K562 (cell line): ENCODE data around the gene LIPH. TPM values are rescaled to one million over a fixed set of nuclear protein-coding genes. Genes with fewer than 3 reads are reported as not detected.

Source experiments
- BRF1 ChIP-seq: IDR thresholded peaks from 3 replicates; pipeline ENCODE4 v1.6.1; 2011; ENCODE audit warnings: borderline replicate concordance, mild to moderate bottlenecking; ENCODE audit not compliant: insufficient read length; ENCODE audit errors: extremely low read depth
- CBX1 ChIP-seq: sonication (generic); IDR thresholded peaks from 2 replicates; pipeline ENCODE4 v1.6.1; 2016; ENCODE audit warnings: antibody characterized with exemption, low read depth, mild to moderate bottlenecking
- ETV6 ChIP-seq, 3 experiments: fragments of 150-350 bp in 1 of 3; sonication (generic) in 1 of 3; formaldehyde crosslinking in 1 of 3; IDR thresholded peaks; 2 replicates each; pipeline versions ENCODE4 v1.6.1 to v1.8.0; 2014 to 2022; ENCODE audit warnings: borderline replicate concordance in 2 of 3, low read depth in 2 of 3, antibody characterized with exemption in 1 of 3, low read length in 1 of 3, mild to moderate bottlenecking in 1 of 3, missing genetic modification reagents in 1 of 3
- HIVEP1 ChIP-seq: fragments of 250-450 bp; sonication (Bioruptor Pico); IDR thresholded peaks from 2 replicates; pipeline ENCODE4 v1.4.0; 2020; ENCODE audit warnings: mild to moderate bottlenecking
- KDM1A ChIP-seq, 2 experiments: fragments of 450-650 bp; IDR thresholded peaks; 2 replicates each; pipeline ENCODE4 v1.6.1; 2016; ENCODE audit warnings: mild to moderate bottlenecking in 2 of 2
- NFRKB ChIP-seq: fragments of 450-650 bp; IDR thresholded peaks from 2 replicates; pipeline ENCODE4 v1.6.1; 2016; ENCODE audit warnings: low read depth
- PHF8 ChIP-seq: fragments of 200-600 bp; sonication (generic); IDR thresholded peaks from 2 replicates; pipeline ENCODE4 v1.6.1; 2012; ENCODE audit warnings: mixed run types, mild to moderate bottlenecking, inconsistent platforms, low read length, moderate library complexity, borderline replicate concordance
- RCOR1 ChIP-seq, 2 experiments: IDR thresholded peaks; 2 replicates each; pipeline ENCODE4 v1.6.1; 2012; ENCODE audit warnings: low read depth in 2 of 2, low read length in 2 of 2, borderline replicate concordance in 1 of 2, improper control_type of control experiment in 1 of 2
- TBP ChIP-seq: optimal IDR thresholded peaks from 2 replicates; pipeline ENCODE3; 2011; ENCODE audit warnings: low read depth, low read length, improper control_type of control experiment
- TCF7 ChIP-seq: sonication (generic); IDR thresholded peaks from 2 replicates; pipeline ENCODE4 v1.6.1; 2016; ENCODE audit warnings: antibody characterized with exemption, borderline replicate concordance
- polyA plus RNA-seq, 8 experiments: library from polyadenylated mRNA; depleted of rRNA in 4 of 8; stranded (reverse) in 5 of 8; unstranded in 3 of 8; fragments of >200 nt; fragmentation: Nextera tagmentation in 2 of 8; fragmentation: Illumina TruSeq in 1 of 8; extraction: Ambion mirVana in 2 of 8; extraction: Trizol in 1 of 8; gene quantifications; 2 replicates each; pipeline versions ENCODE4 v1.2.1 to v1.2.3, GENCODE V29; 2011 to 2014; ENCODE audit warnings: inconsistent platforms in 1 of 8, missing spikeins in 1 of 8
- total RNA-seq, 7 experiments: library from RNA; depleted of rRNA in 6 of 7; stranded (reverse); fragments of >200 nt in 6 of 7; fragmentation: Illumina TruSeq in 2 of 7; extraction: Trizol in 2 of 7; gene quantifications; 2 replicates each; pipeline versions ENCODE4 v1.2.1 to v1.2.3, GENCODE V29; 2011 to 2021; ENCODE audit warnings: low replicate concordance in 1 of 7
- TF ChIP-seq, protein P1 (sequence below): fragments of 200-600 bp; sonication (generic); IDR thresholded peaks from one replicate; pipeline ENCODE4 v1.6.1; 2012; ENCODE audit warnings: mild to moderate bottlenecking, low read depth, low read length, inconsistent platforms
- TF ChIP-seq, protein P2 (sequence below): fragments of 450-650 bp; IDR thresholded peaks from 2 replicates; pipeline ENCODE4 v1.6.1; 2016; ENCODE audit warnings: low read depth, mild to moderate bottlenecking, moderate library complexity
- TF ChIP-seq, protein P3 (sequence below): fragments of 250-450 bp; sonication (Bioruptor Pico); IDR thresholded peaks from 2 replicates; pipeline ENCODE4 v1.5.0; 2021

LIPH gene
- total and polyA plus RNA-seq, 9 of the 15 experiments (the other 6 are each of a cell fraction or from before 2014, with no cell fraction given), result 0.73 to 1.8 (median 1.3) TPM

DNA sequence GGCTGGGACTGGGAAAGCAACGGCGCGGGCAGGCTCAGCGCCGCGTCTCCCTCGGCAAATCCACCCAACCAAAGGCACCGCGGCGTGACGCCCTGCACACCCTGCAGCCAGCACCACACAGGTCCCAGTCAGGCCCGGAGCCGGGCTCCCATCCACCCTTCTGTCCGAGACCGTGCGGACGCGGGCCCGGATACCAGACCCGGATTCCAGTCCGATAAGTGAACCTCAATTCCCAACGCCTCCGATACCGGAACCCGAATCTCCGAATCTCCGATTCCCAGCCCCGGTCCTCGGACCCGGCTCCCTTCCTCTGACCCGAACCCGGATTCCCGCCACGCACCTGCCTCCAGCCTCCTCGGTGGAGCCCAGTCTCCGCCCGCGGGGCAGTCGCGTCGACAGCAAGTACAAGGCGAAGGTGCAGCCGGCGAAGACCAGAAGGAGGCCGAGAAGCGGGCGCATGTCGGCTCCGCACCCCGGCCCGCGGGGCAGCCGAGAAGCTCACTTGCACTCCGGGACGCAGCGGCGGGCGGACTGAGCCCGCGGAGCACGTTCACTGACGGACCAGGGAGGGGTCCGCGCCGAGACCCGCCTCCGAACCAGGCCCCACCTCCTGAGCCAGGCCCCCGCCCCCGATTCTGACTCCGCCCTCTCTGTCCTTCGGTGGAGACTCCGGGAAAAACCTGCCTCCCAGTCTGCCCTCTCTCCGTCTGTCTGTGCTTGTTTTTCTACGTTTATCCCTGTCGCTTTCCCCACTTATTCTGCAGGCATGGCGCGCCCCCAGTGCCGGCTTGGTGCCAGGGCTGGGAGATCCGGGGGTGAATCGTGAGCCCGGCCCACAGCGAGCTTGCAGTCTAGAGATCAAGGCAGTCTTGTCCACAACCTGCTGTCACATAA lies 53.6 kb downstream of the LIPH start, which contains the start of gene TMEM41A (continued):
- TF ChIP-seq, protein P1, sequence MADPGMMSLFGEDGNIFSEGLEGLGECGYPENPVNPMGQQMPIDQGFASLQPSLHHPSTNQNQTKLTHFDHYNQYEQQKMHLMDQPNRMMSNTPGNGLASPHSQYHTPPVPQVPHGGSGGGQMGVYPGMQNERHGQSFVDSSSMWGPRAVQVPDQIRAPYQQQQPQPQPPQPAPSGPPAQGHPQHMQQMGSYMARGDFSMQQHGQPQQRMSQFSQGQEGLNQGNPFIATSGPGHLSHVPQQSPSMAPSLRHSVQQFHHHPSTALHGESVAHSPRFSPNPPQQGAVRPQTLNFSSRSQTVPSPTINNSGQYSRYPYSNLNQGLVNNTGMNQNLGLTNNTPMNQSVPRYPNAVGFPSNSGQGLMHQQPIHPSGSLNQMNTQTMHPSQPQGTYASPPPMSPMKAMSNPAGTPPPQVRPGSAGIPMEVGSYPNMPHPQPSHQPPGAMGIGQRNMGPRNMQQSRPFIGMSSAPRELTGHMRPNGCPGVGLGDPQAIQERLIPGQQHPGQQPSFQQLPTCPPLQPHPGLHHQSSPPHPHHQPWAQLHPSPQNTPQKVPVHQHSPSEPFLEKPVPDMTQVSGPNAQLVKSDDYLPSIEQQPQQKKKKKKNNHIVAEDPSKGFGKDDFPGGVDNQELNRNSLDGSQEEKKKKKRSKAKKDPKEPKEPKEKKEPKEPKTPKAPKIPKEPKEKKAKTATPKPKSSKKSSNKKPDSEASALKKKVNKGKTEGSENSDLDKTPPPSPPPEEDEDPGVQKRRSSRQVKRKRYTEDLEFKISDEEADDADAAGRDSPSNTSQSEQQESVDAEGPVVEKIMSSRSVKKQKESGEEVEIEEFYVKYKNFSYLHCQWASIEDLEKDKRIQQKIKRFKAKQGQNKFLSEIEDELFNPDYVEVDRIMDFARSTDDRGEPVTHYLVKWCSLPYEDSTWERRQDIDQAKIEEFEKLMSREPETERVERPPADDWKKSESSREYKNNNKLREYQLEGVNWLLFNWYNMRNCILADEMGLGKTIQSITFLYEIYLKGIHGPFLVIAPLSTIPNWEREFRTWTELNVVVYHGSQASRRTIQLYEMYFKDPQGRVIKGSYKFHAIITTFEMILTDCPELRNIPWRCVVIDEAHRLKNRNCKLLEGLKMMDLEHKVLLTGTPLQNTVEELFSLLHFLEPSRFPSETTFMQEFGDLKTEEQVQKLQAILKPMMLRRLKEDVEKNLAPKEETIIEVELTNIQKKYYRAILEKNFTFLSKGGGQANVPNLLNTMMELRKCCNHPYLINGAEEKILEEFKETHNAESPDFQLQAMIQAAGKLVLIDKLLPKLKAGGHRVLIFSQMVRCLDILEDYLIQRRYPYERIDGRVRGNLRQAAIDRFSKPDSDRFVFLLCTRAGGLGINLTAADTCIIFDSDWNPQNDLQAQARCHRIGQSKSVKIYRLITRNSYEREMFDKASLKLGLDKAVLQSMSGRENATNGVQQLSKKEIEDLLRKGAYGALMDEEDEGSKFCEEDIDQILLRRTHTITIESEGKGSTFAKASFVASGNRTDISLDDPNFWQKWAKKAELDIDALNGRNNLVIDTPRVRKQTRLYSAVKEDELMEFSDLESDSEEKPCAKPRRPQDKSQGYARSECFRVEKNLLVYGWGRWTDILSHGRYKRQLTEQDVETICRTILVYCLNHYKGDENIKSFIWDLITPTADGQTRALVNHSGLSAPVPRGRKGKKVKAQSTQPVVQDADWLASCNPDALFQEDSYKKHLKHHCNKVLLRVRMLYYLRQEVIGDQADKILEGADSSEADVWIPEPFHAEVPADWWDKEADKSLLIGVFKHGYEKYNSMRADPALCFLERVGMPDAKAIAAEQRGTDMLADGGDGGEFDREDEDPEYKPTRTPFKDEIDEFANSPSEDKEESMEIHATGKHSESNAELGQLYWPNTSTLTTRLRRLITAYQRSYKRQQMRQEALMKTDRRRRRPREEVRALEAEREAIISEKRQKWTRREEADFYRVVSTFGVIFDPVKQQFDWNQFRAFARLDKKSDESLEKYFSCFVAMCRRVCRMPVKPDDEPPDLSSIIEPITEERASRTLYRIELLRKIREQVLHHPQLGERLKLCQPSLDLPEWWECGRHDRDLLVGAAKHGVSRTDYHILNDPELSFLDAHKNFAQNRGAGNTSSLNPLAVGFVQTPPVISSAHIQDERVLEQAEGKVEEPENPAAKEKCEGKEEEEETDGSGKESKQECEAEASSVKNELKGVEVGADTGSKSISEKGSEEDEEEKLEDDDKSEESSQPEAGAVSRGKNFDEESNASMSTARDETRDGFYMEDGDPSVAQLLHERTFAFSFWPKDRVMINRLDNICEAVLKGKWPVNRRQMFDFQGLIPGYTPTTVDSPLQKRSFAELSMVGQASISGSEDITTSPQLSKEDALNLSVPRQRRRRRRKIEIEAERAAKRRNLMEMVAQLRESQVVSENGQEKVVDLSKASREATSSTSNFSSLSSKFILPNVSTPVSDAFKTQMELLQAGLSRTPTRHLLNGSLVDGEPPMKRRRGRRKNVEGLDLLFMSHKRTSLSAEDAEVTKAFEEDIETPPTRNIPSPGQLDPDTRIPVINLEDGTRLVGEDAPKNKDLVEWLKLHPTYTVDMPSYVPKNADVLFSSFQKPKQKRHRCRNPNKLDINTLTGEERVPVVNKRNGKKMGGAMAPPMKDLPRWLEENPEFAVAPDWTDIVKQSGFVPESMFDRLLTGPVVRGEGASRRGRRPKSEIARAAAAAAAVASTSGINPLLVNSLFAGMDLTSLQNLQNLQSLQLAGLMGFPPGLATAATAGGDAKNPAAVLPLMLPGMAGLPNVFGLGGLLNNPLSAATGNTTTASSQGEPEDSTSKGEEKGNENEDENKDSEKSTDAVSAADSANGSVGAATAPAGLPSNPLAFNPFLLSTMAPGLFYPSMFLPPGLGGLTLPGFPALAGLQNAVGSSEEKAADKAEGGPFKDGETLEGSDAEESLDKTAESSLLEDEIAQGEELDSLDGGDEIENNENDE, result peak; percentile 74
- TF ChIP-seq HIVEP1 (CRISPR knock-in tag) (no peak), PHF8 (peak; percentile 97), NFRKB (peak; percentile 74), CBX1 (peak; percentile 96), KDM1A (IDR thresholded peaks at IDR 0.05) (no peak), BRF1 (no peak), ETV6 (IDR thresholded peaks at IDR 0.05; ENCODE audit: borderline replicate concordance in 1 of 2, low read depth in 2 of 2, low read length in 1 of 2) (peak in 1 of 2 experiments; percentile 31; a peak in 1 of 4 replicates), ETV6 (CRISPR knock-in tag; IDR thresholded peaks at IDR 0.05; ENCODE audit: borderline replicate concordance) (0 out of 2 replicates have a peak, but pooled peaks have one; percentile 19), RCOR1 (IDR thresholded peaks at IDR 0.05; ENCODE audit: borderline replicate concordance in 1 of 2, low read depth in 2 of 2, low read length in 2 of 2) (peak in 1 of 2 experiments; percentile 72; a peak in 2 of 4 replicates), TCF7 (peak; percentile 78), TBP (peak; percentile 97)
- TF ChIP-seq, protein P2, sequence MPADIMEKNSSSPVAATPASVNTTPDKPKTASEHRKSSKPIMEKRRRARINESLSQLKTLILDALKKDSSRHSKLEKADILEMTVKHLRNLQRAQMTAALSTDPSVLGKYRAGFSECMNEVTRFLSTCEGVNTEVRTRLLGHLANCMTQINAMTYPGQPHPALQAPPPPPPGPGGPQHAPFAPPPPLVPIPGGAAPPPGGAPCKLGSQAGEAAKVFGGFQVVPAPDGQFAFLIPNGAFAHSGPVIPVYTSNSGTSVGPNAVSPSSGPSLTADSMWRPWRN, result no peak
- TF ChIP-seq, protein P3, sequence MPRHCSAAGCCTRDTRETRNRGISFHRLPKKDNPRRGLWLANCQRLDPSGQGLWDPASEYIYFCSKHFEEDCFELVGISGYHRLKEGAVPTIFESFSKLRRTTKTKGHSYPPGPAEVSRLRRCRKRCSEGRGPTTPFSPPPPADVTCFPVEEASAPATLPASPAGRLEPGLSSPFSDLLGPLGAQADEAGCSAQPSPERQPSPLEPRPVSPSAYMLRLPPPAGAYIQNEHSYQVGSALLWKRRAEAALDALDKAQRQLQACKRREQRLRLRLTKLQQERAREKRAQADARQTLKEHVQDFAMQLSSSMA, result peak; percentile 89; the same call in 1 of the 2 replicates
